IMR-90 (cell line): ENCODE results near the gene C12orf50. TPM values are rescaled to one million over a fixed set of nuclear protein-coding genes. Genes with fewer than 3 reads are reported as not detected.

Experiments used
- ATAC-seq: fragments of 200-7000 bp; cut with Tn5 transposase; 2 replicates; pipeline ENCODE4 v1.9.1; 2020; ENCODE audit warnings: low read depth, mild to moderate bottlenecking, moderate library complexity
- BruUV-seq: library from RNA; stranded (reverse); fragments of 400-500 nt; replicated peaks from 2 replicates; lab custom pipeline; 2021; lab: Mats Ljungman, UMichigan
- CTCF ChIA-PET: fragments of 300-600 bp; formaldehyde crosslinking; extraction: SDS; loops from one replicate; lab custom pipeline; 2021; ENCODE audit warnings: antibody characterized with exemption; lab: Yijun Ruan, JAX
- POLR2A ChIA-PET: fragments of 300-600 bp; sonication (Branson Sonifier 250); formaldehyde crosslinking; loops from one replicate; lab custom pipeline; 2022; ENCODE audit warnings: antibody characterized with exemption; ENCODE audit not compliant: unreplicated experiment; lab: Charles Lee
- DNase-seq: peaks from one replicate; pipeline ENCODE4 v3.0.0; 2013
- H2AFZ ChIP-seq: replicated peaks from 2 replicates; pipeline ENCODE3; 2013; ENCODE audit warnings: low read length, mild to moderate bottlenecking; ENCODE audit not compliant: poor library complexity
- H2AK5ac ChIP-seq: 2 replicates; pipeline ENCODE4 v1.6.1; 2013; ENCODE audit warnings: low read depth, low read length, inconsistent platforms
- H2AK9ac ChIP-seq: replicated peaks from 2 replicates; pipeline ENCODE3; 2013; ENCODE audit warnings: mild to moderate bottlenecking, low read depth, low read length, moderate library complexity; ENCODE audit not compliant: poor library complexity
- H2BK120ac ChIP-seq: 2 replicates; pipeline ENCODE4 v1.6.1; 2013; ENCODE audit warnings: low read depth, low read length, inconsistent platforms
- H2BK15ac ChIP-seq: 3 replicates; pipeline ENCODE4 v1.6.1; 2013; ENCODE audit warnings: low read depth, low read length, inconsistent platforms
- H2BK20ac ChIP-seq: 2 replicates; pipeline ENCODE4 v1.6.1; 2013; ENCODE audit warnings: low read depth, mild to moderate bottlenecking, inconsistent platforms, low read length, moderate library complexity
- H2BK5ac ChIP-seq: 2 replicates; pipeline ENCODE4 v1.6.1; 2013; ENCODE audit warnings: mild to moderate bottlenecking, low read depth, low read length, inconsistent platforms; ENCODE audit not compliant: poor library complexity, severe bottlenecking
- H3K14ac ChIP-seq: replicated peaks from 2 replicates; pipeline ENCODE4 v1.6.1; 2013; ENCODE audit warnings: low read depth, low read length, inconsistent platforms
- H3K18ac ChIP-seq: 2 replicates; pipeline ENCODE4 v1.6.1; 2013; ENCODE audit warnings: low read depth, low read length, control low read depth
- H3K23ac ChIP-seq: 2 replicates; pipeline ENCODE4 v1.6.1; 2013; ENCODE audit warnings: low read depth, low read length, inconsistent platforms
- H3K27ac ChIP-seq: 2 replicates; pipeline ENCODE4 v1.5.1; 2013; ENCODE audit warnings: mild to moderate bottlenecking, control low read depth, low read length; ENCODE audit not compliant: insufficient read depth
- H3K27me3 ChIP-seq: 2 replicates; pipeline ENCODE4 v1.6.1; 2013; ENCODE audit warnings: low read length; ENCODE audit not compliant: control insufficient read depth, insufficient read depth
- H3K36me3 ChIP-seq: 2 replicates; pipeline ENCODE4 v1.6.1; 2013; ENCODE audit warnings: low read length, mixed read lengths; ENCODE audit not compliant: control insufficient read depth, insufficient read depth
- H3K4ac ChIP-seq: 2 replicates; pipeline ENCODE4 v1.6.1; 2013; ENCODE audit warnings: low read depth, low read length, inconsistent platforms
- H3K4me1 ChIP-seq: 2 replicates; pipeline ENCODE4 v1.6.1; 2013; ENCODE audit warnings: low read length, mixed read lengths; ENCODE audit not compliant: control insufficient read depth, insufficient read depth
- H3K4me2 ChIP-seq: 2 replicates; pipeline ENCODE4 v1.6.1; 2013; ENCODE audit warnings: low read depth, mild to moderate bottlenecking, control low read depth, low read length, moderate library complexity
- H3K4me3 ChIP-seq: 2 replicates; pipeline ENCODE4 v1.5.1; 2013; ENCODE audit warnings: low read depth, mild to moderate bottlenecking, control low read depth, low read length, moderate library complexity; ENCODE audit not compliant: insufficient read depth
- H3K56ac ChIP-seq: 2 replicates; pipeline ENCODE4 v1.6.1; 2013; ENCODE audit warnings: low read length, inconsistent platforms; ENCODE audit not compliant: insufficient read depth; ENCODE audit errors: extremely low read depth
- H3K79me1 ChIP-seq, 2 experiments: 2 replicates each; pipeline ENCODE4 v1.6.1; 2013; ENCODE audit warnings: low read length in 2 of 2, inconsistent platforms in 1 of 2, low read depth in 1 of 2
- H3K9ac ChIP-seq: 2 replicates; pipeline ENCODE4 v1.6.1; 2013; ENCODE audit warnings: low read depth, low read length, control low read depth
- H3K9me1 ChIP-seq: 2 replicates; pipeline ENCODE4 v1.6.1; 2013; ENCODE audit warnings: low read length, inconsistent platforms; ENCODE audit not compliant: insufficient read depth
- H3K9me3 ChIP-seq: 2 replicates; pipeline ENCODE4 v1.6.1; 2013; ENCODE audit warnings: low read length; ENCODE audit not compliant: control insufficient read depth, insufficient read depth
- H4K20me1 ChIP-seq: 2 replicates; pipeline ENCODE4 v1.6.1; 2013; ENCODE audit warnings: low read length, inconsistent platforms; ENCODE audit not compliant: insufficient read depth
- H4K5ac ChIP-seq: 2 replicates; pipeline ENCODE4 v1.6.1; 2013; ENCODE audit warnings: mild to moderate bottlenecking, low read depth, low read length, control low read depth
- H4K8ac ChIP-seq, 2 experiments: 2 replicates each; pipeline ENCODE4 v1.6.1; 2013; ENCODE audit warnings: low read depth in 2 of 2, low read length in 2 of 2, control low read depth in 1 of 2, inconsistent platforms in 1 of 2
- H4K91ac ChIP-seq: 2 replicates; pipeline ENCODE4 v1.6.1; 2013; ENCODE audit warnings: low read depth, low read length, inconsistent platforms; ENCODE audit not compliant: insufficient read depth
- BHLHE40 ChIP-seq: fragments of 150-350 bp; IDR thresholded peaks from 2 replicates; pipeline ENCODE4 v1.6.1; 2016; ENCODE audit warnings: mild to moderate bottlenecking, low read depth, low read length
- CEBPB ChIP-seq: IDR thresholded peaks from 2 replicates; pipeline ENCODE4 v1.6.1; 2012; ENCODE audit warnings: low read depth, low read length, improper control_type of control experiment
- MAFK ChIP-seq: IDR thresholded peaks from 2 replicates; pipeline ENCODE4 v1.6.1; 2012; ENCODE audit warnings: low read depth, low read length, improper control_type of control experiment
- MAZ ChIP-seq: IDR thresholded peaks from 2 replicates; pipeline ENCODE4 v1.6.1; 2012; ENCODE audit warnings: low read depth, mild to moderate bottlenecking, low read length, improper control_type of control experiment, moderate library complexity, borderline replicate concordance
- WGBS, 2 experiments: methylation state at CpG; one replicate each; pipeline versions ENCODE4 v1.1.5 to v1.1.7; 2013; ENCODE audit warnings: missing lambda C conversion rate in 2 of 2; ENCODE audit not compliant: insufficient read length in 1 of 2; ENCODE audit errors: extremely low coverage in 2 of 2; 5-methylcytosine and 5-hydroxymethylcytosine counted together
- dilution Hi-C: fragments of 300-500 bp; cut with HindIII; formaldehyde crosslinking; loops from one replicate; pipeline ENCODE4 v1.14.3; 2018; ENCODE audit warnings: low sequenced_read_pairs; ENCODE audit not compliant: unreplicated experiment
- in situ Hi-C: fragments of 300-500 bp; cut with MboI; formaldehyde crosslinking; loops from 3 replicates; pipeline ENCODE4 v1.14.3; 2019; ENCODE audit warnings: low sequenced_read_pairs, inconsistent platforms, mixed read lengths
- intact Hi-C: fragments of 100-400 bp; cut with micrococcal nuclease; formaldehyde crosslinking; loops from 2 replicates; pipeline ENCODE4 v1.10.0; 2022
- polyA plus RNA-seq, 3 experiments: library from polyadenylated mRNA; depleted of rRNA; stranded (reverse); fragments of >200 nt; gene quantifications; 2 replicates each; pipeline ENCODE4 v1.2.3, GENCODE V29; 2012; ENCODE audit warnings: low replicate concordance in 1 of 3
- total RNA-seq: library from RNA; depleted of rRNA; stranded (reverse); fragments of >200 nt; gene quantifications from 2 replicates; pipeline ENCODE4 v1.2.3, GENCODE V29; 2012
- TF ChIP-seq, protein P1 (sequence below): fragments of 150-350 bp; IDR thresholded peaks from 2 replicates; pipeline ENCODE4 v1.6.1; 2016; ENCODE audit warnings: low read depth, mild to moderate bottlenecking, low read length, moderate library complexity, borderline replicate concordance

The C12orf50 gene
- total and polyA plus RNA-seq, 2 of the 4 experiments (the other 2 are of a cell fraction): not detected

DNA sequence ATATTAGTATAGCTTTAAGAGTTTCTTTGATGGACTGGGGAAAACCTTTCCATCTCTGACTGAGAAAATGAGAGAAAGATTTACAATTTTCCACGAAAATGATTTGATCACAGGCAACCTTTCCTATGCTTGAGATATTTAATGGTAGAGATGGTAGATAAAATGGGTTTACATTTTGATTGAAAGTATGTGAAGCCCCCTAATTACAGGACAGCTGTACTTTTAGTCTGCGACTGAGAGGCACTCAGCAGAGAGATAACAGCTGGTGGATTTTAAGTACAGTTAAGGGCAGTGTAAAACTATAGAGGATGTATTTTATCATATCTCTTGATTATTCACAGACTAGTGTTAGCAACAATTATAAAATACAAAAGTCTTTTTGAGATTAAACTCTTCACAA, 40.7 kb downstream of the C12orf50 start:
- Histone ChIP-seq H3K9me1 (0 out of 2 replicates have a peak, but pooled peaks cover 3% of the 10 kb centered on the region), H4K20me1 (no peaks in the 10 kb centered on the region), H2BK5ac (no peak overlapping the region), H4K8ac (no peak overlapping the region), H2BK120ac (no peak overlapping the region), H3K14ac (no peak overlapping the region), H3K9me3 (no peaks in the 10 kb centered on the region), H3K79me1 (no peaks in the 10 kb centered on the region), H2BK20ac (no peak overlapping the region), H3K4me2 (no peak overlapping the region), H3K4ac (no peak overlapping the region), H3K27ac (no peak overlapping the region), H3K4me3 (no peak overlapping the region), H3K18ac (no peak overlapping the region), H2BK15ac (no peak overlapping the region), H4K5ac (no peak overlapping the region), H2AK9ac (no peak overlapping the region), H3K27me3 (no peaks in the 10 kb centered on the region; the same call in 1 of the 2 replicates), H3K4me1 (no peaks in the 10 kb centered on the region), H3K9ac (no peak overlapping the region), H2AK5ac (no peak overlapping the region), H3K23ac (no peak overlapping the region), H2AFZ (no peak overlapping the region), H4K91ac (no peak overlapping the region), H3K36me3 (no peaks in the 10 kb centered on the region), H3K56ac (no peak overlapping the region)
- ChIA-PET POLR2A (no interaction called here), CTCF (interaction anchor here (0.6 kb wide), 1 partner anchor 1777 kb away, joined by 3 read pairs; no protein-coding TSS in a partner anchor)
- dilution Hi-C loops (no loop called here), in situ Hi-C loops (no loop called here), intact Hi-C loops (no loop called here)
- no peak for ATAC-seq
- no peak for DNase-seq
- TF ChIP-seq MAZ (no peak), CEBPB (no peak), MAFK (no peak), BHLHE40 (no peak)
- TF ChIP-seq, protein P1, sequence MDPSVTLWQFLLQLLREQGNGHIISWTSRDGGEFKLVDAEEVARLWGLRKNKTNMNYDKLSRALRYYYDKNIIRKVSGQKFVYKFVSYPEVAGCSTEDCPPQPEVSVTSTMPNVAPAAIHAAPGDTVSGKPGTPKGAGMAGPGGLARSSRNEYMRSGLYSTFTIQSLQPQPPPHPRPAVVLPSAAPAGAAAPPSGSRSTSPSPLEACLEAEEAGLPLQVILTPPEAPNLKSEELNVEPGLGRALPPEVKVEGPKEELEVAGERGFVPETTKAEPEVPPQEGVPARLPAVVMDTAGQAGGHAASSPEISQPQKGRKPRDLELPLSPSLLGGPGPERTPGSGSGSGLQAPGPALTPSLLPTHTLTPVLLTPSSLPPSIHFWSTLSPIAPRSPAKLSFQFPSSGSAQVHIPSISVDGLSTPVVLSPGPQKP: no peak
- BruUV-seq: no TSS peak
- no CpG with 5 or more reads among the region's 2 CpGs for WGBS, 2 experiments
